Activated T-helper 1 cell treated with Interleukin-2 at 50 U/mL for 16 hours (primary cell): ENCODE measurements around the gene RERE.

Source experiments
- DNase-seq: peaks from one replicate; pipeline ENCODE4 v3.0.0-alpha.2; 2020; ENCODE audit warnings: low read depth

Gene RERE

DNA sequence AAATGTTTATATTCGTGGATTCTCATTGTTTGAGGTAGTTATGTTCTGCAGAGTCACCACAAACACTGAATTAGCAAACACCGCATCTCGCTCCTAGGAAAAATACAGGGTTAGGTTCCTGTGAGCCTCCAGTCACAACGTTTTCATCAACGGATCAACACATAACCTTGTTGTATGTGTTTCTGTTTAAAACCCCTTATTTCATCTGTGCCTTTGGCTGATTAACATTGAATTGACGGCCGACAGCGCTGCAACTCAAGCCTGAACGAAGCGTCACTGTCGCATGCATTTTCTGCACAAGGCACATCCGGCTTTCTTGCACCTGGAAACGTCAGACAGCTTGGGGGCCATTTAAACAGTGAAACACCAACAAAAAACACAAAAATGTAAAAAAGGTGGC, 491.2 kb downstream of the RERE start:
- no peak for DNase-seq

DNA sequence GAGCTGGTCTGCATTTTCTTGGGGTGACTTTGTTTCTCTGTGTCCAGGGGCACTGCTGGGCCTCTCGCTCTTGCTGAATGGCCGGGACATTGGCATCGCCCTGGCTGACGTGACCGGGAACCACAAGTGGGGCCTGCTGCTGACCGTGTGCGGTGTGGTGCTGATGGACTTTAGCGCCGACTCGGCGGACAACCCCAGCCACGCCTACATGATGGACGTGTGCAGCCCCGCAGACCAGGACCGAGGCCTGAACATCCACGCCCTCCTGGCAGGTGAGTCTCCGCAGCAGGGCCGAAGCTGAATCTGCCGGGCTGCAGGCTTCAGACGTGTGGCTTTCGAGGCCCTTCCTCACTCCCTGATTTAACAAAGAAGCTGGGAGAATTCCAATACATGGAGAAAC, 491.7 kb downstream of the RERE start:
- no peak for DNase-seq

DNA sequence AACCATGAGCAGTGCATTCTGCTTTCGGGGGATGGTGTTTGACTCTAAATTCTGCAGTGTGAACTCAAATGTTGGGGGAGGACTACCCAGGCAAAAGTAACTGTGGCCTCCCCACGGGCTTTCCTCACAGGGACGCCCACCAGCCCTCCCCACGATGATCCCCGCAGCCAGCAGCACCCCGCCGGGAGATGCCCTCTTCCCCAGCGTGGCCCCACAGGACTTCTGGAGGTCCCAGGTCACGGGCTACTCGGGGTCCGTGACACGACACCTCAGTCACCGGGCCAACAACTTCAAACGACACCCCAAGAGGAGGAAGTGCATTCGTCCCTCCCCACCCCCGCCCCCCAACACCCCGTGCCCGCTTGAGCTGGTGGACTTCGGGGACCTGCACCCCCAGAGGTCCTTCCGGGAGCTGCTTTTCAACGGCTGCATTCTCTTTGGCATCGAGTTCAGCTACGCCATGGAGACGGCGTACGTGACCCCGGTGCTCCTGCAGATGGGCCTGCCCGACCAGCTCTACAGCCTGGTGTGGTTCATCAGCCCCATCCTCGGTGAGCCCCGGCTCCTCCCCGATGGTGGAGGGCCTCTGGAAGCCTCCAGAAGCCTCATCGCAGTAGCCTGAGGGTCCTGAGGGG, 493.1 kb downstream of the RERE start:
- DNase-seq, result no peak

- DNase-seq, result no peak
These were observed 493.7 kb downstream of the RERE start for GRCh38 chr1:8323706-8324105.

DNA sequence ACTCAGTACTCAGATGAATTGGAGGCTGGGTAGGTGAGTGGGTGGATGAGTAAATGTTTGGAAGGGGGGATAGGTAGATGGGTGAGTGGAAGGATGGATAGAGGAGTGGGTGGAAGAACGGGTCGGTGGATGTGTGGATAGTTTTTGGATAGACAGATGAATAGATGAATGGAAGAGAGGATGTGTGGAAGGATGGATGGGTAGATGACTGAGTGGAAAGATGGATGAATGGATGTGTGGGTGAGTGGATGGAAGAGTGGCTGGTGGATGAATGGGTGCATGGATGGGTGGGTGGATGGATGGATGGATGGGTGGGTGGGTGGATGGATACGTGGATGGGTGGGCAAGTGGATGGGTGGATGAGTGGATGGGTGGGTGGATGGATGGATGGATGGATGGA, 495.8 kb downstream of the RERE start:
- no peak for DNase-seq

GRCh38 chr1:8318436-8318835, 499.0 kb downstream of the RERE start:
- DNase-seq, result no peak

DNA sequence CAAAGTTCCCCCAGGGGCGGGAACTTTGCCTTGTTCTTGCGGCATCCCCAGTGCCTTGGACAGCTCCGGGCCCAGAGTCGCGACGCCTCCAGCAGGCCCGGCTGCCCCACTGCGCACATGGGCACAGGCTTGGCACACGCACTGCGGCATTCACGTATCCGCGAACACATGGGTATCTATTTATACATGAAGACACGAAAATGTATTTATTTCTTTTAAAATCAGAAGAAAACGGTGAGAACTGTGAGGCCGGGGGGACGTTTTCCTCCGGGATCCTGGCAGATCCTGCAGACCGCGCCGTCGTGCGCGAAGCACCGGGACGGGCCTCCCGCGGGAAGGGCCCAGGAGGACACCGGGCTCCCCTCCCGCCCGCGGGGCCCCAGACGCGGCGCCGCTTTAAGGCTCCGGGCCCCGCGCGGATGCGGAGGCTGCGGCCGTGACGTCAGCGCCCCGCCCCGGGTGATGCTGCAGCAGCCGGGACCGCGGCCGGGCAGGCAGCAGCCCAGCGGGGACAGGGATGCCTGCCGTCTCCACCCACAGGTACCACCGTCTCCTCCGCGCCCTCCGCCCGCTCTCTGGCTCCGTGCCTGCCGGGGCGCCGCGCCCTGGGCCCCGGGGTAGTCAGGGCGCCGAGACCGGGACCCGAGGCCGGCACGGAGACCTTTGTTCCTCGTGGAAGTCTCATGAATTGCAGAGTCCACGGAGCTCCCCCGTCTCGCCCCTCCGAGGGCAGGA, 499.6 kb downstream of the RERE start, which contains the start of gene SLC45A1:
TSS of gene SLC45A1 (plus strand) at position 468 of the 735 bp plus-strand sequence. CDS start 6,216 bp downstream, outside the sequence.
- DNase-seq, result peak; percentile 73

- DNase-seq, result no peak
These were observed 501.6 kb downstream of the RERE start for GRCh38 chr1:8315573-8316475.

GRCh38 chr1:8314346-8315280, 502.8 kb downstream of the RERE start:
- DNase-seq, result peak; percentile 28

DNA sequence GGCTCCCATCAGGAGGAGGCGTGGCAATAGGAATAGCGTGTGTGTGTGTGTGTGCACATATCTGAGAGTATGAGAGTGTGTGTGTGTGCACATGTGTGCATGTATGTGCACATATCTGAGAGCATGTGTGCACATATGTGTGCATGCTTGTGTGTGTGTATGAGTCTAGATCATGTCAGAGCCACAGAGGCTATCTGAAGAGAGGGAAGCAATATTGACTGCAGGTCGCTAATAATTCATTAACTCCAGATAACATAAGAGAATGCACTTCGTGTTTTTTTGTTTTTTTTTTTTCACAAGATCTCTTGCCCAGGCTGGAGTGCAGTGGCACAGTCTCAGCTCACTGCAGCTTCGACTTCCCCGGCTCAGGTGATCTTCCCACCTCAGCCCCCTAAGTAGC, 504.2 kb downstream of the RERE start:
- no peak for DNase-seq

GRCh38 chr1:8312235-8313218, 504.9 kb downstream of the RERE start:
- no peak for DNase-seq

- no peak for DNase-seq
These were observed 506.2 kb downstream of the RERE start for GRCh38 chr1:8311068-8311718.

GRCh38 chr1:8307628-8308027, 509.8 kb downstream of the RERE start:
- no peak for DNase-seq

- no peak for DNase-seq
These were observed 513.6 kb downstream of the RERE start for GRCh38 chr1:8303876-8304275.

DNA sequence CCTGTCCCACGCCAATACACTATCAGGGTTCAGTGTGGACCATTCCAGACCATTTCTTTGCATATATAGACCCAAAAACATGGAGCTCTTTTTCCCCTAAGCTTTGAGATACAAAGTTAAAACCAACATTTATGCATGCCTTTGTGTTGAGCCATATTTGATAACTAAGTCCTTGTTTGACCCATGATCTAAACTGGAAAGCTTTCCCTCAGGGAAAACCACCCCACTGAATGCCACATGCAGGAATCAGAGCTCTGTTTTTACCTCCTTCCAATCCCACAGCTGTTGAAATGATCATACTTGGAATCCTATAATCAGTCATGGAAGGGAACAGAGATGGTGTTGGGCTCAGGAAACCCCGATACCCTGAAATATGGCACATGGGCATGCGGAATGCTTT, 514.3 kb downstream of the RERE start:
- DNase-seq, result no peak
